CD4-positive, alpha-beta T cell treated with Interleukin-17A for 1 hour (primary cell): Measurements from ENCODE around the gene MYLK.

Experiments used
- DNase-seq: peaks from one replicate; pipeline ENCODE4 v3.0.0-alpha.2; 2020

MYLK gene

GRCh38 chr3:123791073-123791370, 93.1 kb downstream of the MYLK start:
- DNase-seq, result no peak

GRCh38 chr3:123790254-123791072, 93.7 kb downstream of the MYLK start:
- DNase-seq, result no peak

- no peak for DNase-seq
Measured at GRCh38 chr3:123789760-123790159, 94.4 kb downstream of the MYLK start.

GRCh38 chr3:123789160-123789559, 95.0 kb downstream of the MYLK start:
- no peak for DNase-seq

GRCh38 chr3:123788710-123789109, 95.4 kb downstream of the MYLK start:
- no peak for DNase-seq

GRCh38 chr3:123787133-123787532, 97.0 kb downstream of the MYLK start:
- DNase-seq, result no peak

GRCh38 chr3:123785602-123786001, 98.5 kb downstream of the MYLK start:
- no peak for DNase-seq

- DNase-seq, result no peak
Measured at GRCh38 chr3:123783811-123784210, 100.3 kb downstream of the MYLK start.

- DNase-seq, result no peak
Measured at GRCh38 chr3:123783050-123783689, 101.0 kb downstream of the MYLK start.

GRCh38 chr3:123782488-123782887, 101.6 kb downstream of the MYLK start:
- DNase-seq, result no peak

- DNase-seq, result no peak
Measured at GRCh38 chr3:123781571-123782275, 102.4 kb downstream of the MYLK start.

GRCh38 chr3:123781138-123781537, 103.0 kb downstream of the MYLK start:
- no peak for DNase-seq

GRCh38 chr3:123780656-123781055, 103.5 kb downstream of the MYLK start:
- DNase-seq, result no peak

GRCh38 chr3:123779655-123780231, 104.4 kb downstream of the MYLK start:
- DNase-seq, result no peak

GRCh38 chr3:123778991-123779622, 105.0 kb downstream of the MYLK start:
- DNase-seq, result no peak

- DNase-seq, result no peak
Measured at GRCh38 chr3:123778525-123778924, 105.6 kb downstream of the MYLK start.

GRCh38 chr3:123776071-123776782, 107.9 kb downstream of the MYLK start:
- DNase-seq, result no peak

GRCh38 chr3:123774474-123774873, 109.7 kb downstream of the MYLK start:
- no peak for DNase-seq

- no peak for DNase-seq
Measured at GRCh38 chr3:123773681-123774431, 110.3 kb downstream of the MYLK start.

GRCh38 chr3:123769356-123769743, 114.8 kb downstream of the MYLK start:
- DNase-seq, result no peak

- DNase-seq, result no peak
Measured at GRCh38 chr3:123768480-123769355, 115.4 kb downstream of the MYLK start.
